BLaER1 treated with 17β-estradiol and CSF1 and Interleukin-3, amounts not matched to agents 10 nM and 100 nM (cell line): ENCODE measurements around the gene FGR.

Experiments
- H3K27ac ChIP-seq, 11 experiments: shearing (Covaris generic); formaldehyde crosslinking; 2 replicates each; pipeline ENCODE4 v1.8.1; 2022
- H3K27me3 ChIP-seq, 11 experiments: shearing (Covaris generic); formaldehyde crosslinking; 2 replicates each; pipeline ENCODE4 v1.8.1; 2022
- H3K36me3 ChIP-seq, 11 experiments: shearing (Covaris generic); formaldehyde crosslinking; 2 replicates each; pipeline ENCODE4 v1.8.1; 2022
- H3K4me1 ChIP-seq, 10 experiments: shearing (Covaris generic); formaldehyde crosslinking; 2 replicates each; pipeline ENCODE4 v1.8.1; 2022
- H3K4me2 ChIP-seq, 11 experiments: shearing (Covaris generic); formaldehyde crosslinking; 2 replicates each; pipeline ENCODE4 v1.8.1; 2022
- H3K4me3 ChIP-seq, 10 experiments: shearing (Covaris generic); formaldehyde crosslinking; 2 replicates each; pipeline ENCODE4 v1.8.1; 2022
- H3K9ac ChIP-seq, 11 experiments: shearing (Covaris generic); formaldehyde crosslinking; 2 replicates each; pipeline ENCODE4 v1.8.1; 2022
- H3K9me3 ChIP-seq, 11 experiments: shearing (Covaris generic); formaldehyde crosslinking; replicated peaks in 1 of 11; 2 replicates each; pipeline ENCODE4 v1.8.1; 2022
- H4K20me1 ChIP-seq, 11 experiments: shearing (Covaris generic); formaldehyde crosslinking; 2 replicates each; pipeline ENCODE4 v1.8.1; 2022
- Cebpa-rat ChIP-seq, 11 experiments: shearing (Covaris generic); IDR thresholded peaks; 2 replicates each; pipeline ENCODE4 v1.8.1; 2022

FGR gene

DNA sequence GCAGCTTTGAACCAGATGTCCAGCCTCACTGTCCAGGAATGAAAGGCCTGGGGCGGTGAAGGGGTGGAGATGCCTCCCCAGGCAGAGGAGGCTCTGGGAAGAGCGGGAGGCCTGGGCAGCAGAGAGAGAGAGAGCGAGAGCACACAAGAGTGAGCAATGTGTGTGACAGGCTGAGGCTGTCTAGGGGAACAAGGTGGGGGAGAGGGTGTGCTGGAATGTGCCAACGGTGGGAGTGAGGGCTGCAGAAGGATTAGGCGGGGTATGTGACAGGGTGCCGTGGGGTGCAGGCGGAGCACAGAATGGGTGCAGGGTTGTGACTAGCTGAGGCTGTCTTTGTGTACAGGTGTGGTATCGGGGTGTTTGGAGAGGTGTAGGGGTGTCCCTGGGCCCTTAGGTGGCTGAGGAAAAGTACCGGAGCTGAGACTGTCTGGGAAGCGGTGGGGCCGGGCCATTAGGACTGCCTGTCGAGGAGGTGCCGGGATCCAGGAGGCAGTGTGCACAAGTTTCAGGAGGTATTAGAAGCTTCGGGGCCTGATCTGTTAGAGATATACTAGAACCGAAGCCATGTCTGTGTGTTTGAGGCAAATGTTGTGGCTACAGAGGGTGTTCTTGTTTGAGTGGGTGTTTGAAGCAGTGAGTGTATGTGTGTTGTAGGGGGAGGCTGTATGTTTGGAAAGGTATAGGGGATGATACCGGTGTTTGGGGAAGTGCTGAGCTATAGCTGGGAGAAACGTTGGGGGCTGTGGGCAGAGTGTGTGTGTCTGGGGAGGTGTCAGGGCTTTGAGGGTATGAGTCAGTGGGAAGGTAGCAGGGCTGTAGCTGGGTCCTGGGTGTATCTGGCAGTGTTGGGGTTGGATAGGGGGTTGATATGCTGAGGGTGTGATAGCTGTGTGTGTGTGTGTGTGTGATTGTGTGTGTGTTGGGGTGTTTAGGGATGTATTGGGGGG, 40.1 kb downstream of the FGR start:
- peaks cover 99 to 100% (median 100%) of the 10 kb centered on the region in 11 experiments for H4K20me1 ChIP-seq
- H3K4me2 ChIP-seq: peak overlapping the region; percentile 87 to 100 (median 97)
- no peaks in the 10 kb centered on the region for H3K9me3 ChIP-seq
- peak overlapping the region; percentile 16 to 95 (median 60); a peak in 15 of 22 replicates for H3K9ac ChIP-seq
- no peak for TF ChIP-seq Cebpa-rat (IDR thresholded peaks at IDR 0.05)
- H3K4me1 ChIP-seq: peaks cover 98 to 100% (median 100%) of the 10 kb centered on the region in 10 experiments
- no peak overlapping the region for H3K4me3 ChIP-seq
- peak overlapping the region in 6 of 11 experiments; percentile 40 to 69 (median 64); a peak in 10 of 22 replicates for H3K27ac ChIP-seq
- no peaks in the 10 kb centered on the region for H3K27me3 ChIP-seq
- peaks cover 0 to 40% (median 11%) of the 10 kb centered on the region in 11 experiments; a peak in 10 of 22 replicates for H3K36me3 ChIP-seq

- peak overlapping the region in 8 of 11 experiments; percentile 0 to 69 (median 36); a peak in 10 of 22 replicates for H3K27ac ChIP-seq
- H3K4me1 ChIP-seq: peaks cover 92 to 100% (median 99%) of the 10 kb centered on the region in 10 experiments
These were observed 41.1 kb downstream of the FGR start for GRCh38 chr1:27593678-27594563.

DNA sequence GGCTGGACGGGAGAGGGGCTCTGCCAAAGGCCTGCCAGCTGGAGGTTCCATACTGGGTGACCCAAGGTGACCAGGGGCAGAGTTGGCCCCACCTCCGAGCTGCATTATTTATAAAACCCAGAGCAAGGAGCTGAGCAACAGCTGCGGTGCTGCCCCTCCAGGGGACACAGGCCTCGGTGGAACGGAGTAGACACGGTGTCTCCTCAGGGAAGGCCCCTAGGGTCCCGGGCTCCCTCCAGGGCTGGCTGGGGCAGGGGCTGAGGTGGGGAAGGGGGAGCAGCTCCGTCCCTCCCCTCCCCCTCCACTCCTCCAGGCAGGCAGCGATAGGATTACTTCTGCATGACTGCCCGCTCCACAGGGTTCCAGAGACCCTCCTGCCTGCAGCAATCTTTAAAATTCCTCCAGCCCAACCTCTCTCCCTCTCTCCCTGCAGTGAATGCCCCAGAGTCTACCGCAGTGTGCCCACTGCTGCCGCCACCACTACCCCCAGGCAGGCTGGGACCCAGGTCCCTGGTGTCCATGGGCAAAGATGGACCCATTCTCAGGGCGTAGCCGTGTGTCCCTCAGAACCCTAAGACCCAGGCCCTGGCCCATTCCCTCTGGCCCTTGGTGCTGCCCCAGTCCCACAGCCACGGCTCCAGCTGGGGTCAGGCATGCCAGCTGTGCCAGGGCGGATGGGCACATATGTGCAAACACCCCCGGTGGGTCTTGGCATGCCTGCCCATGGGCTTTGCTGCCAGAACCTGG, 41.9 kb downstream of the FGR start:
- no peaks in the 10 kb centered on the region for H3K9me3 ChIP-seq
- peaks cover 99 to 100% (median 100%) of the 10 kb centered on the region in 11 experiments for H4K20me1 ChIP-seq
- peaks cover 84 to 100% (median 94%) of the 10 kb centered on the region in 10 experiments for H3K4me1 ChIP-seq
- peak overlapping the region in 10 of 11 experiments; percentile 27 to 65 (median 51); a peak in 19 of 22 replicates for H3K9ac ChIP-seq
- no peaks in the 10 kb centered on the region for H3K27me3 ChIP-seq
- H3K36me3 ChIP-seq: peaks cover 2 to 57% (median 28%) of the 10 kb centered on the region in 11 experiments; a peak in 18 of 22 replicates
- H3K27ac ChIP-seq: peak overlapping the region in 8 of 11 experiments; percentile 0 to 69 (median 45); a peak in 13 of 22 replicates
- peak overlapping the region; percentile 87 to 100 (median 97); a peak in 21 of 22 replicates for H3K4me2 ChIP-seq
- no peak for TF ChIP-seq Cebpa-rat (IDR thresholded peaks at IDR 0.05)
- no peak overlapping the region; a peak in 2 of 20 replicates for H3K4me3 ChIP-seq

More at GRCh38 chr1:27593678-27594563, 41.1 kb downstream of the FGR start:
- peak overlapping the region in 10 of 11 experiments; percentile 16 to 65 (median 51); a peak in 20 of 22 replicates for H3K9ac ChIP-seq
- H3K27me3 ChIP-seq: no peaks in the 10 kb centered on the region
- no peaks in the 10 kb centered on the region for H3K9me3 ChIP-seq
- TF ChIP-seq Cebpa-rat (IDR thresholded peaks at IDR 0.05): no peak
- peaks cover 0 to 49% (median 20%) of the 10 kb centered on the region in 11 experiments; a peak in 15 of 22 replicates for H3K36me3 ChIP-seq
- H3K4me3 ChIP-seq: no peak overlapping the region; a peak in 1 of 20 replicates
- peak overlapping the region; percentile 87 to 100 (median 97) for H3K4me2 ChIP-seq
- peaks cover 99 to 100% (median 100%) of the 10 kb centered on the region in 11 experiments for H4K20me1 ChIP-seq

DNA sequence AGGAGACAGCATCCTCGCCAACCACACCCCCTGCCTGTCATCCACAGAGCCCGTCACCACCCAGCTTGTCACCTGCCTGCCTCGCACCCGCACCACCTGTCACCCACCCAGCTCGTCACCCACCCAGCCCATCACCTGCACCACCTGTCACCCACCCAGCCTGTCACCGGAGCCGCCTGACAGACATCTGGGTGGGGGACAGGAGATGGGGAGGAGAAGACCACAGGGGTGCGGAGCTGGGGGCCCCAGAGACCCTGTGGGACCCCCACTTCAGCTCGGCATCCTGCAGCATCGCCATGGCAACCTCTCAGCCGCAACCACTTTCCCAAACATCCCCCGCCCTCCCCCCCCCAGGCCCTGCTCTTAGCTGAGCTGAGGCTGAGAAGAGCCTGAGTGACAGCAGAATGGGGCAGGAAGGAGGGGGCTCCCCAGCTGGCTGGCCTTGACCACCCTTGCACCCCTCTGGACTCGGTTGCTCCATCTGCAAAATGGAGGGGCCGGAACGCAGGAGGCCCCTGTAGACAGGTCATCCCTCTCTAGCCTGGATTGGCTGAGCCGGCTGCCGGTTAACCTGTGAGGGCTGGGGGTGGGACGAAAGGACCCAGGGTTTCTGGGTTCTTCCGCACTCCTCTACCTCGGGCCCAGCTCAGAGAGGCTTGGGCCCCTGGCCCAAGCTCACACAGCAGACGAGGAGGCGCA, 42.6 kb downstream of the FGR start:
- Histone ChIP-seq H3K27me3 (no peaks in the 10 kb centered on the region), H3K4me2 (peak overlapping the region; percentile 87 to 100 (median 97); a peak in 21 of 22 replicates), H3K9me3 (no peaks in the 10 kb centered on the region), H3K36me3 (peaks cover 8 to 64% (median 34%) of the 10 kb centered on the region in 11 experiments; a peak in 19 of 22 replicates), H3K4me3 (no peak overlapping the region), H3K4me1 (peaks cover 77 to 100% (median 89%) of the 10 kb centered on the region in 10 experiments), H3K9ac (peak overlapping the region in 7 of 11 experiments; percentile 27 to 65 (median 56); a peak in 8 of 22 replicates), H3K27ac (peak overlapping the region in 6 of 11 experiments; percentile 27 to 69 (median 50); a peak in 8 of 22 replicates), H4K20me1 (peaks cover 99 to 100% (median 100%) of the 10 kb centered on the region in 11 experiments)
- no peak for TF ChIP-seq Cebpa-rat (IDR thresholded peaks at IDR 0.05)

GRCh38 chr1:27591622-27592021, 43.4 kb downstream of the FGR start:
- no peak overlapping the region for H3K4me3 ChIP-seq
- peaks cover 69 to 100% (median 87%) of the 10 kb centered on the region in 10 experiments for H3K4me1 ChIP-seq
- H3K27ac ChIP-seq: peak overlapping the region in 5 of 11 experiments; percentile 10 to 55 (median 13); a peak in 2 of 22 replicates

GRCh38 chr1:27590917-27591508, 44.0 kb downstream of the FGR start:
- Histone ChIP-seq H3K4me1 (peaks cover 63 to 100% (median 86%) of the 10 kb centered on the region in 10 experiments), H3K4me2 (peak overlapping the region; percentile 74 to 91 (median 88)), H3K27me3 (no peaks in the 10 kb centered on the region), H3K4me3 (peak overlapping the region in 1 of 10 experiments; percentile 11; a peak in 1 of 20 replicates), H3K9me3 (no peaks in the 10 kb centered on the region), H4K20me1 (peaks cover 99 to 100% (median 100%) of the 10 kb centered on the region in 11 experiments), H3K36me3 (peaks cover 12 to 78% (median 48%) of the 10 kb centered on the region in 11 experiments), H3K27ac (peak overlapping the region in 7 of 11 experiments; percentile 10 to 55 (median 22); a peak in 6 of 22 replicates), H3K9ac (peak overlapping the region in 10 of 11 experiments; percentile 4 to 65 (median 45); a peak in 9 of 22 replicates)
- TF ChIP-seq Cebpa-rat (IDR thresholded peaks at IDR 0.05): no peak

More at GRCh38 chr1:27591622-27592021, 43.4 kb downstream of the FGR start:
- peaks cover 99 to 100% (median 100%) of the 10 kb centered on the region in 11 experiments for H4K20me1 ChIP-seq
- peak overlapping the region in 7 of 11 experiments; percentile 7 to 53 (median 16); a peak in 6 of 22 replicates for H3K9ac ChIP-seq
- H3K27me3 ChIP-seq: no peaks in the 10 kb centered on the region
- H3K36me3 ChIP-seq: peaks cover 8 to 72% (median 42%) of the 10 kb centered on the region in 11 experiments; a peak in 20 of 22 replicates
- no peak for TF ChIP-seq Cebpa-rat (IDR thresholded peaks at IDR 0.05)
- H3K9me3 ChIP-seq: no peaks in the 10 kb centered on the region
- peak overlapping the region; percentile 74 to 91 (median 88) for H3K4me2 ChIP-seq
